Upper lobe of left lung (tissue), 4 donors: ENCODE results near the gene NUFIP1.

Experiments
- EP300 ChIP-seq, 4 donors: sonication (generic); formaldehyde crosslinking; IDR thresholded peaks; one replicate each; pipeline ENCODE4 v1.5.1; 2017; ENCODE audit warnings: antibody characterized with exemption in 4 of 4, control low read depth in 2 of 4
- POLR2A ChIP-seq, 4 donors: fragments of 450-650 bp; IDR thresholded peaks; one replicate each; pipeline ENCODE4 v1.5.1; 2016 to 2017; ENCODE audit warnings: antibody characterized with exemption in 4 of 4, mild to moderate bottlenecking in 2 of 4
- POLR2AphosphoS5 ChIP-seq, 2 donors: sonication (generic); formaldehyde crosslinking; IDR thresholded peaks; one replicate each; pipeline ENCODE4 v1.5.1; 2017; ENCODE audit warnings: antibody characterized with exemption in 2 of 2
- TF ChIP-seq, protein P1 (sequence below), 6 experiments: fragments of 450-650 bp in 4 of 6; fragments of 200-600 bp in 2 of 6; sonication (generic) in 2 of 6; IDR thresholded peaks; one replicate each; pipeline ENCODE4 v1.5.1; 2016 to 2019; ENCODE audit warnings: antibody characterized with exemption in 6 of 6

DNA sequence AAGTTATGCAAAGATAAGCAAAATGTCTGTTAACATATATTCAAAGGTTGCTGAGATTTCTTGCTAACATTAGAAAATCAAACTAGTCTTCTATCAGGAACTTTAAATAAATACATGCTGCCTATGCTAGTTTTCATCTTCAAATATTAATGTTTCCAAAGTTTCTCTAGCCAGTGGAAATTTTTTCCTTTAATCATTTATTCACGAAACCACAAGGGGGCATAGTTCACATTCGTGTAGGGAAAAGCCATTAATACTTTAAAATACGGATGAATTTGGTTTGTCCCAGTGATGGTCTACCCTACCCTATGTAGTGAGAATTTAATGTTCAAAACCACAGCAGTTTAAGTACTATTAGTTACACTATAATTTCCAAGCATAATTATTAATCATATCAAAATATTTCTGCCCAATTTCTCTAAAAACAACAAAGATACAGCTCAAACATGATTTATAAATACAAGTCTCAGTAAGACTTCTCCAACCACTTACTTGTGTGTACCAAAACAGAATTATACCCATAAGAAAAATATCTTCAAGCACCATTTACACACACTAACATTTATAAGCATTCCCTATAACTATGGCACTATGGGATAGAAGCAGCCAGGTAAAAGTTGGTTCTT, 16.2 kb downstream of the NUFIP1 start:
- no peak for TF ChIP-seq POLR2A (IDR thresholded peaks at IDR 0.05)
- TF ChIP-seq, protein P1, sequence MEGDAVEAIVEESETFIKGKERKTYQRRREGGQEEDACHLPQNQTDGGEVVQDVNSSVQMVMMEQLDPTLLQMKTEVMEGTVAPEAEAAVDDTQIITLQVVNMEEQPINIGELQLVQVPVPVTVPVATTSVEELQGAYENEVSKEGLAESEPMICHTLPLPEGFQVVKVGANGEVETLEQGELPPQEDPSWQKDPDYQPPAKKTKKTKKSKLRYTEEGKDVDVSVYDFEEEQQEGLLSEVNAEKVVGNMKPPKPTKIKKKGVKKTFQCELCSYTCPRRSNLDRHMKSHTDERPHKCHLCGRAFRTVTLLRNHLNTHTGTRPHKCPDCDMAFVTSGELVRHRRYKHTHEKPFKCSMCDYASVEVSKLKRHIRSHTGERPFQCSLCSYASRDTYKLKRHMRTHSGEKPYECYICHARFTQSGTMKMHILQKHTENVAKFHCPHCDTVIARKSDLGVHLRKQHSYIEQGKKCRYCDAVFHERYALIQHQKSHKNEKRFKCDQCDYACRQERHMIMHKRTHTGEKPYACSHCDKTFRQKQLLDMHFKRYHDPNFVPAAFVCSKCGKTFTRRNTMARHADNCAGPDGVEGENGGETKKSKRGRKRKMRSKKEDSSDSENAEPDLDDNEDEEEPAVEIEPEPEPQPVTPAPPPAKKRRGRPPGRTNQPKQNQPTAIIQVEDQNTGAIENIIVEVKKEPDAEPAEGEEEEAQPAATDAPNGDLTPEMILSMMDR (IDR thresholded peaks at IDR 0.05) = peak in 5 of 6 experiments; percentile 35 to 54 (median 41)
- no peak for TF ChIP-seq POLR2AphosphoS5 (IDR thresholded peaks at IDR 0.05)
- no peak for TF ChIP-seq EP300 (IDR thresholded peaks at IDR 0.05)
